B cell (primary cell): Measurements from ENCODE around the gene ITGAE. TPM values are rescaled to one million over a fixed set of nuclear protein-coding genes. Genes with fewer than 3 reads are reported as not detected.
A peak's percentile ranks its signal among the peaks of the same experiment; 100 is the strongest.
"Not testable (repeated sequence)": the region's sequence is repeated elsewhere in the genome, so short reads cannot be mapped to it uniquely, and the experiment has no call there.

Experiments
- ATAC-seq: fragments of 200-7000 bp; cut with Tn5 transposase; one replicate; pipeline ENCODE4 v1.10.0; 2021; ENCODE audit warnings: low read depth, mild to moderate bottlenecking, moderate number of reproducible peaks, moderate library complexity
- CTCF ChIA-PET: fragments of 350-600 bp; sonication (Branson Sonifier 250); formaldehyde crosslinking; loops from one replicate; lab custom pipeline; 2021; ENCODE audit warnings: antibody characterized with exemption, inconsistent platforms; lab: Charles Lee
- POLR2A ChIA-PET: fragments of 350-600 bp; sonication (Branson Sonifier 250); formaldehyde crosslinking; loops from one replicate; lab custom pipeline; 2021; ENCODE audit warnings: antibody characterized with exemption; lab: Charles Lee
- DNase-seq: peaks from one replicate; pipeline ENCODE4 v3.0.0; 2013
- H2AFZ ChIP-seq: 2 replicates; pipeline ENCODE4 v1.6.1; 2012; ENCODE audit warnings: mild to moderate bottlenecking, low read depth, low read length; ENCODE audit not compliant: insufficient read depth, poor library complexity, severe bottlenecking
- H3K27ac ChIP-seq, 2 donors: 1 replicate in 1 of 2; 2 replicates in 1 of 2; pipeline ENCODE4 v1.5.1; 2012 to 2013; ENCODE audit warnings: low read length in 2 of 2, mild to moderate bottlenecking in 2 of 2, moderate library complexity in 1 of 2
- H3K27me3 ChIP-seq, 4 experiments: fragments of 200-600 bp in 1 of 4; sonication (generic) in 1 of 4; replicated peaks in 1 of 4; 1 replicate in 2 of 4; 2 replicates in 2 of 4; pipeline versions ENCODE4 v1.6.1 to v1.7.0; 2013 to 2016; ENCODE audit warnings: low read length in 3 of 4, mild to moderate bottlenecking in 2 of 4, mixed read lengths in 1 of 4, moderate library complexity in 1 of 4; ENCODE audit not compliant: insufficient read depth in 4 of 4, control insufficient read depth in 3 of 4; ENCODE audit errors: control extremely low read depth in 1 of 4
- H3K36me3 ChIP-seq, 2 experiments: replicated peaks in 1 of 2; 1 replicate in 1 of 2; 2 replicates in 1 of 2; pipeline versions ENCODE4 v1.6.1 to v1.7.1; 2013; ENCODE audit warnings: low read length in 1 of 2; ENCODE audit not compliant: insufficient read depth in 2 of 2, control insufficient read depth in 1 of 2; ENCODE audit errors: control extremely low read depth in 1 of 2, extremely low read depth in 1 of 2
- H3K4me1 ChIP-seq, 2 donors: fragments of 200-600 bp in 1 of 2; sonication (generic) in 1 of 2; 1 replicate in 1 of 2; 2 replicates in 1 of 2; pipeline versions ENCODE4 v1.5.1 to v1.6.1; 2013 to 2017; ENCODE audit warnings: low read length in 2 of 2; ENCODE audit not compliant: control insufficient read depth in 2 of 2, insufficient read depth in 2 of 2
- H3K4me2 ChIP-seq: replicated peaks from 2 replicates; pipeline ENCODE3; 2012; ENCODE audit warnings: mild to moderate bottlenecking, low read depth, low read length; ENCODE audit not compliant: poor library complexity, severe bottlenecking
- H3K4me3 ChIP-seq, 5 experiments: fragments of 200-600 bp in 1 of 5; sonication (generic) in 1 of 5; 1 replicate in 3 of 5; 2 replicates in 2 of 5; pipeline versions ENCODE4 v1.5.1 to v1.7.0; 2011 to 2016; ENCODE audit warnings: low read length in 4 of 5, mild to moderate bottlenecking in 4 of 5, low read depth in 2 of 5, control low read depth in 1 of 5, moderate library complexity in 1 of 5; ENCODE audit not compliant: insufficient read depth in 1 of 5; ENCODE audit errors: control extremely low read depth in 1 of 5, extremely low read depth in 1 of 5
- H3K79me2 ChIP-seq: fragments of 200-600 bp; sonication (generic); one replicate; pipeline ENCODE4 v1.6.0; 2016; ENCODE audit warnings: low read length; ENCODE audit not compliant: control insufficient read depth, insufficient read depth
- H3K9ac ChIP-seq: fragments of 200-600 bp; sonication (generic); 2 replicates; pipeline ENCODE4 v1.6.1; 2017; ENCODE audit warnings: mild to moderate bottlenecking, low read length, moderate library complexity
- H3K9me3 ChIP-seq, 3 donors: one replicate each; pipeline versions ENCODE4 v1.6.1 to v1.7.1; 2013; ENCODE audit warnings: low read length in 2 of 3; ENCODE audit not compliant: control insufficient read depth in 2 of 3, insufficient read depth in 1 of 3; ENCODE audit errors: control extremely low read depth in 1 of 3
- H4K20me1 ChIP-seq: 2 replicates; pipeline ENCODE4 v1.6.0; 2012; ENCODE audit warnings: mild to moderate bottlenecking, low read length; ENCODE audit not compliant: insufficient read depth, control insufficient read depth, poor library complexity, severe bottlenecking
- H3K27ac Mint-ChIP-seq: one replicate; pipeline ENCODE4 v1.8.0; 2021; ENCODE audit warnings: mixed read lengths
- H3K27me3 Mint-ChIP-seq: one replicate; pipeline ENCODE4 v1.8.0; 2021; ENCODE audit warnings: mixed read lengths
- H3K4me1 Mint-ChIP-seq: one replicate; pipeline ENCODE4 v1.8.0; 2021; ENCODE audit warnings: mixed read lengths
- H3K4me3 Mint-ChIP-seq: one replicate; pipeline ENCODE4 v1.8.0; 2021; ENCODE audit warnings: mixed read lengths
- H3K9me3 Mint-ChIP-seq: one replicate; pipeline ENCODE4 v1.8.0; 2022; ENCODE audit warnings: mixed read lengths; ENCODE audit not compliant: insufficient read depth
- EZH2 ChIP-seq: IDR thresholded peaks from 2 replicates; pipeline ENCODE4 v1.6.1; 2012; ENCODE audit warnings: borderline replicate concordance, low read depth, mild to moderate bottlenecking, moderate library complexity, low read length; ENCODE audit not compliant: insufficient read depth, poor library complexity, severe bottlenecking
- WGBS: methylation state at CpG from one replicate; pipeline ENCODE4 v1.1.5; 2013; ENCODE audit warnings: missing lambda C conversion rate; ENCODE audit not compliant: insufficient coverage; 5-methylcytosine and 5-hydroxymethylcytosine counted together
- intact Hi-C: fragments of 100-400 bp; cut with micrococcal nuclease; formaldehyde crosslinking; loops from one replicate; pipeline ENCODE4 v1.10.0; 2022
- polyA plus RNA-seq: library from polyadenylated mRNA; depleted of rRNA; stranded (reverse); fragments of >200 nt; gene quantifications from 2 replicates; pipeline ENCODE4 v1.2.3, GENCODE V29; 2012
- total RNA-seq, 2 donors: library from RNA; stranded (reverse); fragments of 120-200 nt in 1 of 2; gene quantifications; 1 replicate in 1 of 2; 2 replicates in 1 of 2; pipeline versions ENCODE4 v1.2.3 to v1.2.4, GENCODE V29; 2013 to 2022
- TF ChIP-seq, protein P1 (sequence below): fragments of 200-600 bp; IDR thresholded peaks from one replicate; pipeline ENCODE4 v1.8.0; 2022; ENCODE audit warnings: antibody characterized with exemption, mild to moderate bottlenecking

ITGAE gene
- total and polyA plus RNA-seq, 2 donors (not counting 1 experiment from before 2014, with no cell fraction given): 48.2 to 95.6 TPM

DNA sequence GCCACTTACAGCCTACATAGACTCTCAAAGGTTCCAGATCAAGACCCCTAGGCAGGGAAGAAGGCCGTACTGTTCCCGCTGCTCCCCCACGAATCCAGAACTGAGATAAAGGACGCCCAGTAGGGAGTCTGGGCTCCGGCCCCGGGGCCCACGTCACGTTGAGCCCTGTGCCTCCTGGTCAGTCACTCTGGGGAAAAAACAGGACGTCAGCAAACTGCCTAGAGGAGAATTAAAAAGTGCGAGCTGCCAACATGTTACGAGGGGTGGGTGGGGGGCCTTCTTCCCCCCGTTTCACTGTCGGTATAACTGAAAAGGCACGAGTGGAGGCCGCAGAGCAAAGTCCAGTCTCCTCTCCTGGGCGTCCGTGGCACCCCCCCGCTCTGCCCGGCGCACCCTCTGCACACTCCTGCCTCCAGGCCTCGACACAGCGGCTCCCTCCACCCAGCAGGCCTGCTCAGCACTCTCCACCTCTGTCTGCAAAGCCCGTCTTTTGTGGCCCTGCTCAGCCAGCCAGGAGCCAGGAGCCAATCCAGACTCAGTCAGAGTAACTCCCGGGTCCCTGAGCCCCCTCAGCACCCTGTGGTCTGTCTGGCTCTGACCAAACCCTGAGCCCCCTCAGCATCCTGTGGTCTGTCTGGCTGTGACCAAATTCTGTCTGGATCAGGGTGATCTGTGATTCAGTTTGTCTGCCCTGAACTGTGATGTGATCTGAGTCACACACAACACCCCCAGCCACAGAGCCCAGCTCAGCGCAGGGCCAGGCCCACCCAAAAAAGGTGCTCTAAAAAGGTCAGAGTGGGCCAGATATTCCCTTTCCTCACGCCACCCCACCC, 6.2 kb downstream of the ITGAE start:
- POLR2A ChIA-PET: interaction anchor here (0.6 to 2.2 kb wide), 3 partner anchors 9 to 30 kb away, joined by 3 to 6 read pairs (median 5); no protein-coding TSS in a partner anchor
- Mint-ChIP-seq H3K9me3 (no peaks in the 10 kb centered on the region), H3K4me1 (peaks cover 43% of the 10 kb centered on the region), H3K4me3 (peak overlapping the region; percentile 49), H3K27me3 (no peaks in the 10 kb centered on the region), H3K27ac (peak overlapping the region; percentile 91)
- DNase-seq: no peak
- no peaks in the 10 kb centered on the region for H3K79me2 ChIP-seq
- no peak for TF ChIP-seq EZH2
- TF ChIP-seq, protein P1, sequence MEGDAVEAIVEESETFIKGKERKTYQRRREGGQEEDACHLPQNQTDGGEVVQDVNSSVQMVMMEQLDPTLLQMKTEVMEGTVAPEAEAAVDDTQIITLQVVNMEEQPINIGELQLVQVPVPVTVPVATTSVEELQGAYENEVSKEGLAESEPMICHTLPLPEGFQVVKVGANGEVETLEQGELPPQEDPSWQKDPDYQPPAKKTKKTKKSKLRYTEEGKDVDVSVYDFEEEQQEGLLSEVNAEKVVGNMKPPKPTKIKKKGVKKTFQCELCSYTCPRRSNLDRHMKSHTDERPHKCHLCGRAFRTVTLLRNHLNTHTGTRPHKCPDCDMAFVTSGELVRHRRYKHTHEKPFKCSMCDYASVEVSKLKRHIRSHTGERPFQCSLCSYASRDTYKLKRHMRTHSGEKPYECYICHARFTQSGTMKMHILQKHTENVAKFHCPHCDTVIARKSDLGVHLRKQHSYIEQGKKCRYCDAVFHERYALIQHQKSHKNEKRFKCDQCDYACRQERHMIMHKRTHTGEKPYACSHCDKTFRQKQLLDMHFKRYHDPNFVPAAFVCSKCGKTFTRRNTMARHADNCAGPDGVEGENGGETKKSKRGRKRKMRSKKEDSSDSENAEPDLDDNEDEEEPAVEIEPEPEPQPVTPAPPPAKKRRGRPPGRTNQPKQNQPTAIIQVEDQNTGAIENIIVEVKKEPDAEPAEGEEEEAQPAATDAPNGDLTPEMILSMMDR: no peak
- no peak overlapping the region for H3K4me3 ChIP-seq
- H3K27me3 ChIP-seq: no peaks in the 10 kb centered on the region
- peak overlapping the region; percentile 18 for H3K4me2 ChIP-seq
- no peak for ATAC-seq
- intact Hi-C loops: no loop called here
- H3K9me3 ChIP-seq: no peaks in the 10 kb centered on the region
- no peak overlapping the region for H3K27ac ChIP-seq
- WGBS: 84% methylated on average over 24 of the region's 26 CpGs
- no peaks in the 10 kb centered on the region for H4K20me1 ChIP-seq
- no peak overlapping the region for H2AFZ ChIP-seq
- H3K4me1 ChIP-seq: peaks cover 14 to 40% of the 10 kb centered on the region in 2 donors
- CTCF ChIA-PET: no interaction called here
- no peaks in the 10 kb centered on the region for H3K36me3 ChIP-seq
- no peak overlapping the region for H3K9ac ChIP-seq

DNA sequence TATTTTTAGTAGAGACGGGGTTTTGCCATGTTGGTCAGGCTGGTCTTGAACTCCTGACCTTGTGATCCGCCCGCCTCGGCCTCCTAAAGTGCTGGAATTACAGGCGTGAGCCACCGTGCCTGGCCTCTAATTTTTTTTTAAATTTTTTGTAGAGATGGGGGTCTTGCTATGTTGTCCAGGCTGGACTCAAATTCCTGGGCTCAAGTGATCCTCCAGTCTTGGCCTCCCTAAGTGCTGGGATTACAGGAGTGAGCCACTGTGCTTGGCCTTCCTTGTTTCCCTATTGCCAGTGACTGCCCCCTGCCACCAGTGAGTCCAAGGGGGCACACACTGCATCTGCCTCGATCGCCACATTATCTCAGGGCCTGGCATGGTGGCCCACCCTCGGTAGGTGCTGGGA, 6.8 kb downstream of the ITGAE start:
- H3K9me3 Mint-ChIP-seq, CTCF ChIA-PET, H3K27me3 ChIP-seq, H3K36me3 ChIP-seq, intact Hi-C loops, H3K9me3 ChIP-seq, H4K20me1 ChIP-seq, H3K79me2 ChIP-seq, H3K27me3 Mint-ChIP-seq, H3K4me3 Mint-ChIP-seq, H3K9ac ChIP-seq, H2AFZ ChIP-seq, DNase-seq, H3K4me2 ChIP-seq, H3K27ac ChIP-seq, H3K4me3 ChIP-seq, ATAC-seq: not testable (repeated sequence)
- peaks cover 11 to 33% of the 10 kb centered on the region in 2 donors for H3K4me1 ChIP-seq
- 99% methylated on average over 7 of the region's 9 CpGs for WGBS
- Mint-ChIP-seq H3K4me1 (peaks cover 37% of the 10 kb centered on the region), H3K27ac (peak overlapping the region; percentile 32)
- POLR2A ChIA-PET: interaction anchor here (0.6 kb wide), 1 partner anchor 12 kb away, joined by 3 read pairs; no protein-coding TSS in a partner anchor

DNA sequence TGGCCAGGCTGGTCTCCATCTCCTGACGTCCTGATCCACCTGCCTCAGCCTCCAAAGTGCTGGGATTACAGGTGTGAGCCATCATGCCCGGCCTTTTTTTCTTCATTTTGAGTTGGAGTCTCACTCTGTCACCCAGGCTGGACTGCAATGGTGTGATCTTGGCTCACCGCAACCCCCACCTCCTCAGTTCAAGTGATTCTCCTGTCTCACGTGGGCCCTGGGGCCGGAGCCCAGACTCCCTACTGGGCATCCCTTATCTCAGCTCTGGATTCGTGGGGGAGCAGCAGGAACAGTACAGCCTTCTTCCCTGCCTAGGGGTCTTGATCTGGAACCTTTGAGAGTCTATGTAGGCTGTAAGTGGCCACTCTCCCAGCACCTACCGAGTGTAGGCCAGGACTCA, 7.7 kb downstream of the ITGAE start:
- ChIA-PET CTCF (interaction anchor here (2.3 kb wide), 1 partner anchor 55 kb away, joined by 9 read pairs; no protein-coding TSS in a partner anchor), POLR2A (interaction anchor here (1.1 kb wide), 1 partner anchor 11 kb away, joined by 3 read pairs; no protein-coding TSS in a partner anchor)
- 100% methylated on average over 4 of the region's 7 CpGs for WGBS
- peaks cover 4 to 27% of the 10 kb centered on the region in 2 donors for H3K4me1 ChIP-seq
- intact Hi-C loops, H3K36me3 ChIP-seq, H3K9me3 Mint-ChIP-seq, H3K27ac ChIP-seq, H3K9ac ChIP-seq, H3K4me3 Mint-ChIP-seq, H3K9me3 ChIP-seq, H3K27me3 ChIP-seq, H2AFZ ChIP-seq, ATAC-seq, H4K20me1 ChIP-seq, H3K27me3 Mint-ChIP-seq, H3K79me2 ChIP-seq, DNase-seq, H3K4me2 ChIP-seq, H3K4me3 ChIP-seq: not testable (repeated sequence)
- peaks cover 28% of the 10 kb centered on the region for H3K4me1 Mint-ChIP-seq
- H3K27ac Mint-ChIP-seq: peak overlapping the region; percentile 41
